HG03135 (cell line): Measurements from ENCODE around the gene TMEM167B.
A peak's percentile ranks its signal among the peaks of the same experiment; 100 is the strongest.
"Not testable (repeated sequence)": the region's sequence is repeated elsewhere in the genome, so short reads cannot be mapped to it uniquely, and the experiment has no call there.

Experiments used
- ATAC-seq: cut with Tn5 transposase; IDR thresholded peaks from one replicate; pipeline ENCODE4 v1.9.1; 2021; ENCODE audit warnings: mild to moderate bottlenecking, moderate library complexity; ENCODE audit not compliant: unreplicated experiment

The TMEM167B gene

DNA sequence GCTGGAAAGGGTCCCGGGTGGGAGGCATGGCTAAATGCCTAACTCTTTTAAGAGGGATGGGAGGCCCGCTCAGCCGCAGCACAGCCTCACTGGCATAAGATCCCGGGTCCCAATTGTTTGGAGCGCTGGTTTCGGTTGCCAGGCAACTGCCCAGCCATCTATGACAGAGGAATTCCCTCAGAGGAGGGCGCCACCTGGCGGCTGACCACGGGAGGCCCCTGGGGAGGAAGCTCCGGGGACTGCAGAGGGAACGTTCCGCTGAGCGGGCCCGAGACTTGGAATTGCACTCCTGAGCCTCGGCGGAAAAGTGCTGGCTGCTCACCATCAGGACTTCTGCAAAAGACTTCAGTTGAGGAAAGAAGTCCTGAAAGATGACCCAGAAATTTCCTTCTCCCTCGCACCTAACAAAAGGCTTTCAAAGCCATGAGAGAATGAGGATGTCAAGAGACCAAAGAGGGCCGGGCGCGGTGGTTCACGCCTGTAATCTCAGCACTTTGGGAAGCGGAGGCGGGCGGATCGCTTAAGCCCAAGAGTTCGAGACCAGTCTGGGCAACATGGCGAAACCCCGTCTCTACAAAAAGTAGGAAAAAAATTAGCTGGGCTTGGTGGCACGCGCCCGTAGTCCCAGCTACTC lies 22.2 kb downstream of the TMEM167B start:
- ATAC-seq, result peak; percentile 75

DNA sequence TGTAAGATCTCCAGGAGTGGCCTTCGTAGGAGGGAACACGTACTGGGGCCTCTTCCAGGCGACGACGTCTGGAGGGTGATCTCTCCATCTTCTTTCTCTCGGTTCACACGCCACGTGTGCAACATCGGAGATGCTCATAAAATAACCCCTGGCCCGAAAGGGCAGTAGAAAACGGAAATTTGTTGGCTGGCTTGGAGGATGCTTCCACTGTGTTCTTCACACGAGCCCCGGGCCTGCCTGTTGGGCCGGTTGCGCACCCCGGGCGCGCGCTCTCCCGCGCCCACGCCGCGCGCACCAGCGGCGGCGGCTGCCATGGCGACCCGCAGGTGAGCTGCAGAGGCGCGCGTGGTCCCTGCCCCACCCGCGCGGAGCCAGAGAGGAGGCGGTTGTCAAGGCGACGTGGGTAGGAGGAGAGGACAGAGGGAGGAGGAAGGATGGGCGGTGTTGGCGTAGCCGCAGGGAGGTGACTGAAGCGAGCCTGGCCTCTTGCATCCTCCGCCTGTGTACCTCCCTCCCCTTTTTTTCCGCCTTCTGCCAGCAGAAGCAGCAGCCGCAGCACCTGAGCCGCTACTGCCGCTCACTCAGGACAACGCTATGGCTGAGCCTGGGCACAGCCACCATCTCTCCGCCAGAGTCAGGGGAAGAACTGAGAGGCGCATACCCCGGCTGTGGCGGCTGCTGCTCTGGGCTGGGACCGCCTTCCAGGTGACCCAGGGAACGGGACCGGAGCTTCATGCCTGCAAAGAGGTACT lies 23.2 kb downstream of the TMEM167B start, which contains the start of gene ELAPOR1:
TSS of gene ELAPOR1 (plus strand) at position 526 of the 752 bp plus-strand sequence. CDS start at position 595, 69 bp downstream.
- ATAC-seq, result peak; percentile 48

GRCh38 chr1:109114342-109114674 lies 23.7 kb downstream of the TMEM167B start:
- ATAC-seq, result no peak

DNA sequence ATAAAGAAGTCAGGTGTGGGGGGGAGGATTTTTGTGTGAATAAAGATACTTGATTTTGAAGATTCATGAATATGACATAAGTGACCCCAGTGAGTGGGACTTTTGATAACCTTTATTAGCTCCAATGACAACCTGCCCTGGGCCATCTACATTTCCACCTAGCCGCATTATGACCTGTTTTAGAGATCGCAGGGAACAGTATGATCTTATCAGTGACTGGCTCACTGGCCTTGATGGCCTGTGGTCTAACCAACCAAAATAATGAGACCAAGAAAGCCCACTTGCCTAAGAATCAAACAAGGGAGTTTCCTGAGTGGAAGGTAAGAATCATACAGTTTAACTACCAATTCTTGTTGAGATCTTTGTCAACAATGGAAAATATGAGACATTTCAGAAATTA lies 25.1 kb downstream of the TMEM167B start:
- no peak for ATAC-seq

DNA sequence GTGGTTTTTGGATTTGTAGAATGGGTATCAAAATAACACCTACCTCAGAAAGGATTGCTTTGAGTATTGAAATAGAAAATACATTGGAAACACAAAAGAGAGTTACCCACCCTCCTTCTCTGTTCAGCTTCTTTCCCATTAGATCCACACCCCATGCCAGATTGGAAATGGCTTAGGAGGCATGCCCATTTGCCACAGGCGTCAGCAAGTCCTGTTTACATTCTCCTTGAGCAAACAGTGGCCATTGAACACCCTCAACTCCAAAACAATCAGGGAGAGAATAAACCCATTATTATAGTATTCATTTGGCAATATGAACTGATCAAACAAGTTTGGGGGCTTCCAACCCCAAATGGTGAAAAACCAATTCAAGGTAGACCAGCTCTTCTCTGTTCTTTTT lies 25.7 kb downstream of the TMEM167B start:
- ATAC-seq, result no peak

DNA sequence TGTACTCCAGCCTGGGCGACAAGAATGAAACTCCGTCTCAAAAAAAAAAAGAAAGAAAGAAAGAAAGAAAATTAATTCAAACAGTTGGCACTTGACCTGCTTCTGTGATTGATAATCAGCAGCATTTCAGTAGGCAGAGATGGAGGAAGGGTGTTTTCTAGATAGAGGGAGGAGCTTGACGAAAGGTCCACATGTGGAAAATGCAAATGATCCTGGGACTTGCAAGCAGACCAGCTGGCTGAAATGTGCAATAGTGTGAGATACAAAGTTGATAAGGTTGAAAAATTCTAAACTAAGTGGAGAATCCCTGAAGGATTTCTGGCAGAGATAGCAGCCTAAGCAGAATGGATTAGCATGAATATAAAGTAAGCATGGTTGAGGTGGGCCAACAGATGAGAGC lies 27.5 kb downstream of the TMEM167B start:
- ATAC-seq, result no peak

- ATAC-seq, result no peak
Observed at GRCh38 chr1:109120356-109120755, 29.8 kb downstream of the TMEM167B start.

DNA sequence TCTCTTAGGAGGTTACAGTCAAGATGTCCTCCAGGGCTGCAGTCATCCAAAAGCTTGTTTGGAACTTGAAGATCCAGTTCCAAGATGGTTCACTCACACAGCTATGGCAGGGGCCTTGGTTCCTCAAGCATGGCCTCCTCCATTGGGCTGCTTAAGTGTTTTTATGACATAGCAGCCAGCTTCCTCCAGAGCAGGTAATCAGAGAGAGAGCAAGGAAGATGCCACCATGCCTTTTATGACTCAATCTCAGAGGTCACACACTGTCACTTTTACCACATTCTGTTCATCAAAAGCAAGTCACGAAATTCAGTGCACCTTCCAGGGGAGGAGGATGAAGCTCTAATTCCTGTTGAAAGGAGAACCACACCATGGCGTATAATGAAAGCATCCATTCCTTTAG lies 40.5 kb downstream of the TMEM167B start:
- ATAC-seq, result no peak

GRCh38 chr1:109131800-109132199 lies 41.2 kb downstream of the TMEM167B start:
- ATAC-seq, result no peak

DNA sequence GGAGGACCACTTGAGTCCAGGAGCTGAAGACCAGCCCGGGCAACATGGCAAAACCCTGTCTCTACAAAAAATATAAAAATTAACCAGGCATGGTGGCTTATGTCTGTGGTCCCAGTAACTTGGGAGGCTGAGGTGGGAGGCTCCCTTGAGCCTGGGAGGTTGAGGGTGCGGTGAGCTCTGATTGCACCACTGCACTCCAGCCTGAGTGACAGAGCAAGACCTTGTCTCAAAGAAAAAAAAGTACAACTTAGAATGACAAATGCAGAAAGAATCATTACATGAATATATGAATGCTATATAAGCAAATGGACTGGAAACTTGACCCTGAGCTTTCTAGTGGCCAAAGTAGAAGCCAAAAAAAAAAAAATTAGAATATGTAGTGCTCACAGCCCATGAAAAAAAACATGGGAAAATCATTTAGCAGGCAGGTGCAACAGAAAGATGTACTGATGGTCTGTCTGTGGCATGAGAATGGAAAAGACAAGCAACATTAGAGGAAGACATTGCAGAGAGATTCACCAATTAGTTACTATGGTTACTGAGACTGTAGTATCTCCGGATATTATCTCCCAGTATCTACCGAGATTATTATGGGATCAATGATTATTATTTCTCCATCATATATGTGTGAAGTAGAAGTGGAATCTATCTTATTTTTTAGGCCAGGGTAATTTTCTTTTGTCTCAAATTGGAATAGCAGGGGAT lies 42.6 kb downstream of the TMEM167B start:
- ATAC-seq, result no peak

DNA sequence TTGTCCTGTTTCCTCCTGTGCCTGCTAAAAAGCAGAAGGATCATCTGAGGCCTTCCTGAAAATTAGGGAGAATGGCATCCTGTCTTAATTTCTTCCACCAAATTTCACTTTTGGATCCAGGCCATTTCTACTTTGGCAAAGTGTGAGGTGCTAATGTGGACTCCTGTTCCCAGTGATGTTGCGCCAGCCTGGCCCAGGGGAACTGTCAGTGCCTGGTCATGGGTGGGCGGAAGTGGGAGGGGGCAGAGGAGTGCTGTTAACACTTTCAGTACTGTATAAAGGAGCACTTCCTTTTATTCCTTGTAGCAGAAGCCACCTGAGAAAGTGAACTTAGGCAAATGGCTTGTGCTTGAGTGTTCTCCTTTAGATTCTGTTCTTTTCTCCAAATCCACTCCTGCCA lies 43.3 kb downstream of the TMEM167B start:
- ATAC-seq, result peak; percentile 62

DNA sequence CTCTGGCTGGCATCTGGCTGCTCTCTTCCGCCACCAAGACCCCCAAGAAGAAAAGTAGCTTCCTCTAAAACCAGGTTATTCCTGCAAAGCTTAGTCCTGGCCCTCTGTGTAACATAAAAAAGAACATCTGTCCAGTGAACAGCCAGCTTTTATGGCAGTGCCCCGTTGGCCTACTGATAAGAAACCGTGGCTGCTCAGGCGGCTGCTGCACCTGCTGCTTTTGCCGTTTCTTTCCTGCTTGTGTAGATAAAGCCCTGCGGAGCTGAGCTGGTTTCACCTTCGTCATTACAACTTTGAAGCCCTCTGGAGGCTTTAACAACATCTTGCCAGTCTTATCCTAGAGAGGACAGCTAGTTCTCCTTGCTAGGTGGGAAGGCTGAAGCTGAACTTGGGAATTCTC lies 43.9 kb downstream of the TMEM167B start:
- peak; percentile 57 for ATAC-seq

DNA sequence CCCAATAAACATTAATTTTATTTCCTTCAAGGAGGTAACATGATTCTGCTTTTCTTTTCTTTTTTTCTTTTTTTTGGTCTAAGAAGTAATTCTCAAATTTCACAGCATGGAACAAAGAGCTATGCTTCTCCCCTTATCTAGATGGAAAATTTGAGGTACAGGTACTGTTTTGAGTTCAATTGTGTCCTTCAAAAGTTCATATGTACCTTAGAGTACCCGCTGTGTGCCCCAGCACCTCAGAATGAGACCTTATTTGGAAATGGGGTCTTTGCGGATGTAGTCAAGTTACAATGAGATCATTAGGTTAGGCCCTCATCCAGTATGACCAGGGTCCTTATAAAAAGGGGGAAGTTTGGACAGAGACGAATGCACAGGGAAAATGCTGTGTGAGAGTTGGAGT lies 45.4 kb downstream of the TMEM167B start:
- ATAC-seq, result no peak

- no peak for ATAC-seq
Observed at GRCh38 chr1:109136766-109137165, 46.2 kb downstream of the TMEM167B start.

GRCh38 chr1:109137958-109138357 lies 47.4 kb downstream of the TMEM167B start:
- no peak for ATAC-seq

DNA sequence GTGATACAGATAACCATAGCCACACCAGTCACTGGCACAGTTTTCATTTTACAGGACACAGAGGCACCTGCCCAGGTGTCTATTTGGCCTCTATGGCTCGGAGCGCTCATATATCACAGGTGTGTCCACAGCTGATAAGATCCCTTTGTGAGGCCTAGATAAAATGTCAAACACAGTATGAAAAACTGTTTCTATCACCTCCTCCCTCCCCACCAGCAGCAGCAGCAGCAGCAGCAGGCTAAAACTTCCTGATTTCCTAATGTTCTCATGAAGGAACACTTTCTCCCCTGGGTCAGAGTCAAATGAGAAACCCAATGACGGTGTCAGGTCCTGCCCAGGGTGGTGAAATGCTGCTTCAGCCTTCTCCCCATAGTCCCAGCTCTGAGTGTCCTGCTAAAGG lies 47.8 kb downstream of the TMEM167B start:
- ATAC-seq, result no peak

- no peak for ATAC-seq
Observed at GRCh38 chr1:109140392-109140791, 49.8 kb downstream of the TMEM167B start.

GRCh38 chr1:109142260-109142659 lies 51.7 kb downstream of the TMEM167B start:
- ATAC-seq, result no peak

GRCh38 chr1:109142725-109143124 lies 52.2 kb downstream of the TMEM167B start:
- not testable (repeated sequence) for ATAC-seq
